Stimulated activated memory B cell treated with anti-CD40 and anti-IgM and Interleukin-4, amounts not matched to agents 10 μg/mL and 1 μg/mL and 100 μg/mL, for 72 hours (primary cell): ENCODE results near the gene ZNF74.
A peak's percentile ranks its signal among the peaks of the same experiment; 100 is the strongest.

Experiments
- ATAC-seq: fragments of 150-1000 bp; cut with Tn5 transposase; 2 replicates; pipeline ENCODE4 v1.10.0; 2021
- H3K27ac Mint-ChIP-seq: one replicate; pipeline ENCODE4 v1.8.0; 2022; ENCODE audit warnings: mild to moderate bottlenecking, mixed read lengths
- H3K27me3 Mint-ChIP-seq: one replicate; pipeline ENCODE4 v1.8.0; 2022; ENCODE audit warnings: mixed read lengths
- H3K36me3 Mint-ChIP-seq: one replicate; pipeline ENCODE4 v1.8.0; 2022; ENCODE audit warnings: mixed read lengths
- H3K4me1 Mint-ChIP-seq: one replicate; pipeline ENCODE4 v1.8.0; 2022; ENCODE audit warnings: mixed read lengths
- H3K4me3 Mint-ChIP-seq: one replicate; pipeline ENCODE4 v1.8.0; 2022; ENCODE audit warnings: mild to moderate bottlenecking, moderate library complexity, mixed read lengths
- H3K9me3 Mint-ChIP-seq: one replicate; pipeline ENCODE4 v1.8.0; 2022; ENCODE audit warnings: mixed read lengths

ZNF74 gene

DNA sequence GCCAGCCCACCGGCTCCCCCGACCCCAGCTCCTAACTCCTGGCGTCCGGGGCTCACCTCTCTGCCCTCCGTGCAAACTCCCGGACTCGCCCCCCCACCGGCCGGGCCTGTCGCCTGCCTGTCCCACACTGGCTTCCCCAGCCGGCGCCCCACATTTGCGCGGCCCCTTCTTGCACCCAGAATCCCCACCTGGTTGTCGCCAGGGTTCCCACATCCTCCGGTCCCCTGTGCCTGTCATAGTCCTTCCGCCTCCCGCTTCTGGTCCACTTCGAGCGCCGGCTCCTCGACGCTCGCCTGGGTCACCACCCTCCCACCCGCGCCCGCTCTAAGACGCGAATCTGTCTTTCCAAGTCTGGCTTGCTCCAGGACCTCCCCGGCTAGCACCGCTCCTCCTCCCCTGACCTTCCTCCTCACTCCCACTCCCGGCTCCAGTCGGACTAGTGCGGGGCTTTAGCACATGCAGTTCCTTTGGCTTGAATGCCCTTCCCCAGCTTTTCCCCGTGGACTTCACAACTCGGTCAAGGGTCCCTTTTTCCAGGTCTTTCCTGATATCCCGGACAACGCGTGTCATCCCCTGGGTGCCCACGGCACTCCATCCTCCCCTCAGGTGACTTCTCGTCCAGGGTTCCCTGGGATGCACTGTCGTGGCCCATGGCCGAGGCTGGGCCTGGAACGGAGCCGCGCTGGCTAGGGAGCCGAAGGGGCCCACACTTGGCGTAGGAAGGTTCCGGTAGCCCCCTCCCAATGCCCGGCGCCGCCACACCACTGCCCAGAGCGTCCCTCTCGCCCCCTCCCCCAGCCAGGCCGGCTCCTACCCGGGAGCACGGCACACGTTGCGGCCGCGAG, 43.0 kb downstream of the ZNF74 start:
- H3K4me1 Mint-ChIP-seq = peaks cover 21% of the 10 kb centered on the region
- peak overlapping the region; percentile 73 for H3K4me3 Mint-ChIP-seq
- no peaks in the 10 kb centered on the region for H3K9me3 Mint-ChIP-seq
- no peak overlapping the region for H3K27ac Mint-ChIP-seq
- peaks cover 62% of the 10 kb centered on the region for H3K27me3 Mint-ChIP-seq
- H3K36me3 Mint-ChIP-seq = no peaks in the 10 kb centered on the region
- ATAC-seq = peak; percentile 10

DNA sequence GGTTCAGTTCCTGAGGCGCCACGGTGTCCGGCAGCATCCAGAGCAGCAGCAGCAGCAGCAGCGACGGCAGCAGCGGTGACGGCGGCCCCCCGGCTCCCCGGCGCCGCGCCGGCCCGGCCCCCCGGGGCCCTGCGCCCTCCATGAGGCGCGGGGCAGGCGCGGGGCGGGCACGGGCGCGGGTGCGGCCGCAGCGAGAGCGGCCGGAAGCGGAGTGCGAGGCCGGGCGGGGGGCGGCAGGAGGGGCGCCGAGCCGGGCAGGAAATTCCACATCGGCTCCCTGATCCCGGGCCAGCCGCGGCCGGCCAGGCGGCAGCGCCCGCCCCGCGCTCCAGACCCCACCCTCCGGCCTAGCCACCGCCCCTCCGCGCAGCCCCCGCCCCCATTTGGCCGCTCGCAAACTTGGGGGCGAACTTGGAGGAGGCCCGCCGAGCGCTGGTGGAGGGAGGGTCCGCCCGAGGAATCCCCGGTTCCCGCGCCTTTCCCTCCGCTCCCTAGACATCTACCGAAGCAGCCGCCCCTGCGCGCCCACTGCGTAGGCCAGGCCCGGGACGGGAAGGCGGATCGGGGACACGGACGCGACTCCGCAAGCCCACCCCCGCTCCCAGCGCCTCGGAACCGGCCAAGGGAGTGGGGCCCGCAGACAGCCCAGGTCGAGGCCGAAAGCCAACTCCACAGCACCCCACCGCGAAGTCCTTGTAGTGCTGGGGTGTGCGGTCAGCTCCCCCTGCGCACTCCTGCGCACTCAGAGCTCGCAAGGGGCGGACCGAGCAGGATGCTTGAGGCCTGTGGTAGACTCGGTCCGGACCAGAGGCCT, 43.9 kb downstream of the ZNF74 start, which contains the start of gene SCARF2:
Gene SCARF2, minus strand, starts transcription at position 213 of the 814 bp plus-strand sequence. Its CDS starts 71 bp downstream, at position 142.
- Mint-ChIP-seq H3K36me3 (peaks cover 8% of the 10 kb centered on the region), H3K4me3 (peak within 1 kb of the TSS; percentile 73), H3K27me3 (peaks cover 54% of the 10 kb centered on the region), H3K9me3 (no peaks in the 10 kb centered on the region), H3K4me1 (peaks cover 16% of the 10 kb centered on the region), H3K27ac (no peak within 1 kb of the TSS)
- ATAC-seq = no peak

DNA sequence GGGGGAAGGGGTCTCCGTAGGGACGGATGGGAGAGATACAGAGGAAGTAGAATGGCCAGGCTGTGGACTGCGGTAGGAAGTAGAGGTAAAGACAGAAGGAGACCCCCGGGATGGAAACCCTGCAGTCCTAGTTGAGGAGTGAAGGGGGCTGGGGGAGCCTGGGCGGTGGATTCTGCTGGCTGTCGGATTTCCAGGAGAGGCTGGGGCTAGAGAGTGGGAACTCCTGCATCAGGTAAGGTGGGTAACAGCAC, 44.4 kb downstream of the ZNF74 start:
- no peak for ATAC-seq
- peaks cover 13% of the 10 kb centered on the region for H3K36me3 Mint-ChIP-seq
- H3K9me3 Mint-ChIP-seq = no peaks in the 10 kb centered on the region
- H3K4me1 Mint-ChIP-seq = peaks cover 16% of the 10 kb centered on the region
- no peak overlapping the region for H3K4me3 Mint-ChIP-seq
- no peak overlapping the region for H3K27ac Mint-ChIP-seq
- peaks cover 49% of the 10 kb centered on the region for H3K27me3 Mint-ChIP-seq

DNA sequence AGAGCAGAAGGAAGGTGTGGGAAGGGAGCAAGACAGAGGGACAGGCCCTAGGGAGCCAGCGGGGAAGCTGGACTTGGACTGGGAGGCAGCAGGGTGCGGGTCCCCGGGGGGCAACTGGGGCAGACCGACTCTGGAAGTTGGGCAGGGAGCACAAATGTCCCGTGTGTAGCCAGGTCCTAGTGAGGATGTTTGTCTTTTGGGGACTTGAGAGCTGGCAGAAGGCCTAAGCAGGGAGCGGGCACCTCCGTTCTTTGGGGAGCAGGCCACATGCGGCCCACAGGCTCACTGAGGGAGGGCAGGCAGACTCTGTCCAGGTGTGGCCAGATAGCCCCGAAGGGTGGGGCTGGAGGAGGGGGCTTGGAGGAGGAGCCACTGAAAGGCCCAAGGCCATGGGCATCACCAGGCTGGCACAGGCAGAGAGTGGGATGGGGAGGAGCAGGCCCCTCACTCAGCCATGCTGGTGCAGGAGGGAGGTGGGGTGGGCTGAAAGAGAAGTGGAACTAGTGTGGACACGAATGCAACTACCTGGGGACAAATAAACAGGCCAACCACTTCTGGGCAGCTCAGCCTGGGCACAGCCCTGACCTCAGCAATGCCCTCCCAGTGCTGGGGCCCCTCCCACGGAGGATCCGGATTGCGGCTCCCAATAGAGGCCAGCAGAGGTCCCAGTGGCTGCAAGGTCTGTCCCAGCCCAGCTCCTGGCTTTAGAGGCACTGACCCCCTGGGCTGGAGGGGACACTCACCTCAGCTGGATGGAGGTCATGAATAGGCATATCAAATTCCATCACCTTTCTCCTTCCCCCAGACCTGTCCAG, 44.9 kb downstream of the ZNF74 start:
- no peak overlapping the region for H3K27ac Mint-ChIP-seq
- H3K36me3 Mint-ChIP-seq = peaks cover 19% of the 10 kb centered on the region
- H3K4me1 Mint-ChIP-seq = peaks cover 16% of the 10 kb centered on the region
- peaks cover 46% of the 10 kb centered on the region for H3K27me3 Mint-ChIP-seq
- ATAC-seq = no peak
- H3K9me3 Mint-ChIP-seq = no peaks in the 10 kb centered on the region
- H3K4me3 Mint-ChIP-seq = no peak overlapping the region

DNA sequence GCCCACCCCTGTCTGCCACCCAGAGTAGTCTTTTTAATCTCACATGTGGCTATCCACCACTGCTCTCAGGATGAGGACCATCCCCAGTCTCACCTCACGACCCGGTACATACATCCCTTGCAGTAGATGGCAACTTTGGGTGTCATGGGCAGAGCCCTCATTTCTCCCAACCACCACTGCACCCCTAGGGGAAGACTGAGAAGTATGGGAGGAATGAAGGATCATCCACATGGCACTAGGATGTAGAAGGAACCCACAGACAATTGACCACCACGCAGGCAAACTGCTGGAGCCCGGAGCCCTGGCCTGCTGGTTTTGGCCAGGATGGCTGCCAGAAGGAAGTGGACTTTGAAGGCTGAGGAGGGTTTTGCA, 45.6 kb downstream of the ZNF74 start:
- Mint-ChIP-seq H3K27me3 (peaks cover 39% of the 10 kb centered on the region), H3K4me3 (no peak overlapping the region), H3K4me1 (peaks cover 16% of the 10 kb centered on the region), H3K36me3 (peaks cover 25% of the 10 kb centered on the region), H3K9me3 (no peaks in the 10 kb centered on the region), H3K27ac (no peak overlapping the region)
- ATAC-seq = no peak

DNA sequence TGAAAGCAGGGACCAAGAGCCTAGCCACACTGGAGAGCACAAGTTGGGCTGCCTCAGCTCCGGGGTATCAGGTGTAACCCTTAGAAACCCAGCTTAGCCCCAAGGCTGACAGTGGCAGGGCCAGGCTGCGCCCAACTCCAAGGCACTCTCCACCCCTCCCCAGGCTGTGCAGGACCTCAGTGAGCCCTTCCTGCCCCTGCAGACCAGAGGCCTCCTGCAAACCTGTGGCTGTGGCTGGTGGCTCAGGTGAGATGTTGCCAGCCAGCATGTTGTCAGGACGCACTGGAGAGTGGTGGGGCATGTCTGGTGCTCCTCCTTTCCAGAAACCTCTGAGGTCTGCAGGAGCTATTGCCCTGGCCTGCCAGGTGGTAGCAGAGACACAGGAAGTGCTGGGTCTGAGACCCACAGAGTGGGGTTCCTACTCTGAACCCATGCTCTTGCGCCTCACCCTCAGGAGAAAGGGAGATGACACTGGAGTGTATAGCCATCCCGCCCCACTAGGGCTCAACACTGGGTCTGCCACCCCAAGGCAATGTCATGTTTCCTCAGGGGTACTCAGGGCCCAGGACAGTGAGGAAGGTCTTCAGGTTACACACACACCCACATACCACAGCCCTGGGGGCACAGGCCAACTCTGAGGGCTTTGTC, 46.1 kb downstream of the ZNF74 start:
- Mint-ChIP-seq H3K4me1 (peaks cover 16% of the 10 kb centered on the region), H3K27ac (no peak overlapping the region), H3K4me3 (no peak overlapping the region), H3K27me3 (peaks cover 34% of the 10 kb centered on the region), H3K36me3 (peaks cover 29% of the 10 kb centered on the region), H3K9me3 (no peaks in the 10 kb centered on the region)
- no peak for ATAC-seq

DNA sequence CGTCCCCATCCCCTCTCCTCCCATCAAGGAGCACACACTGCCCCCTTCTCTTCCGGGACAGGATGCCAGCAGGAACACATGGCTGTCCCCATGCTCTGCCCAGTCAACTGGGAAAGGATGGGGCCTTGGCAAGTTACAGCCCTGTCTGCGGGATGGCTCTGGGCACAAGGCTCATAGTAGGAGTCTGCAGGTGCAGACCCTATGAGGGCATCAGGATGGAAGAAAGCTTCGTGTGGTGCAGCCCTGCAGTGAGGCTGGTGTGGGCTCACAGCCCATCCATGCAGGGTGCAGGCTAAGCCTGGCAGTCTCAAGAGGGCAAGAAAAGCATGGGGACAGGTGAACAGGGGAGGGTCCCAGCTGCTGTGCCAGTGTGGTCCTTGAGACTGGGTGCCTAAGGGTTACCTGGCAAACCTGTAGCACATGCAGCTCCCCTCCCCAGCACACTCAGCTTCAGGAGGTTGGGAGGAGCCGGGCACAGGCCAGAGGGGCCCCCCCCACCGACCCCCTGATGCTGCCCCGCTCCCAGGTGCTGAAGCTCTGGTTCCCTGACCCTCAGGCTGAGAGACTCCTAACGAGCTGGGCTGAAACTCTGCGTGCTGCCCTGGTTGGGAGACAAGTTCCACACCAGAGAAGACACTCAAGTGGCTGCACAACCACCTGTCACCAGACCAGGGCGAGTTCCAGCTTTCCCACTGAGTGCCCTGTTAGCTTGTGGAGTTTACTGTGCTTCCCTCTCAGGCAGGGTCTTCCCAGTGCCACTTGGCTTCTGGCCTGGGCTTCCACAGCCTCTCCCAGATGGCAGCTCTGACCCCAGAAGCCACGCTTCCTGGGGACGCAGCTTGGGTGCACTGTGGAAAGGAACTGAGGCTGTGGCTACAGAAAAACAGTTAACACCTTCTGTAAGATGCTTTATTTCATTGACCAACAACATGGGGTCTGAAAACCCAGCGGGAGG, 47.0 kb downstream of the ZNF74 start:
- H3K27ac Mint-ChIP-seq = no peak overlapping the region
- H3K4me3 Mint-ChIP-seq = no peak overlapping the region
- H3K36me3 Mint-ChIP-seq = peaks cover 29% of the 10 kb centered on the region
- peaks cover 26% of the 10 kb centered on the region for H3K27me3 Mint-ChIP-seq
- ATAC-seq = no peak
- H3K9me3 Mint-ChIP-seq = no peaks in the 10 kb centered on the region
- peaks cover 16% of the 10 kb centered on the region for H3K4me1 Mint-ChIP-seq

DNA sequence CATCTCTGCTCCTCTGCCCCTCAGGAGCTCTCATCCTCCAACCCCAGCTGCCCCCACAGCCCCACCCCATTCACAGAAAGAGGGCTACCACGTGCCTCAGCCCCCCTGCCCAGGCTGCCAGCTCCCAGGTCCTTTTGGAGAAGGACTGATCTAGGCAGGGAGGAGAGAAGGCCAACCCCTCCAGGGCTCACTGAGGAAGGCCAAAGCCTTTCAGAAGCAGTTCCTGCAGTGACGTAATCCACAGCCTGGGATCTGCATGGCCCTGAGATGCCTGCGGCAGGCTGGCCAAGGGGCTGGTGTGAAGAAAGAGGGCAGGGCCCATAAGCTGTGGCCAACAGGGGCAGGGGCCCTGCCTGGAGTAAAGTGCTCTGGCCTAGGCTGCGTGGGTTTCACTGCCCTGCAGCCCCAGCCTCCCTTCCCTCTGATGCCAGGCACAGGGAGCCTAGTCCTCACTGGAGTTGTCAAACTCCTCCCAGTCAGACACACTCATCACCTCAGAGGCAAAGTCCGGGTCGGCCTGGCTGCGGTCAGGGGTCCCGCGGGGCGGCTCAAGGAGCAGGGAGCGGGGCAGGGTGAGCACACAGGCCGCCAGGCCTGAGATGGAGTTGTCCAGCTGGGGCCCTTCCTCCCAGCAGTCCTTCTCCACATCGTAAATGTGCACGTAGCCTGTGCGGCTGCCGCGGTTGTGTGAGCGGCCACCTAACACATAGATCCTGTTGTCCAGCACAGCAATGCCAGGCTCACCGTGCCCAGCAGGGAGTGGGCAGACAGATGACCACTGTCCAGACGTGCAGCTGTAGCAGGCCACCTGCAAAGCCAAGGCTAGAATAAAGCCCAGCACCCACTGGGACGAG, 47.9 kb downstream of the ZNF74 start:
- Mint-ChIP-seq H3K4me1 (peaks cover 13% of the 10 kb centered on the region), H3K9me3 (no peaks in the 10 kb centered on the region), H3K4me3 (no peak overlapping the region), H3K27ac (no peak overlapping the region), H3K27me3 (peaks cover 18% of the 10 kb centered on the region), H3K36me3 (peaks cover 36% of the 10 kb centered on the region)
- no peak for ATAC-seq

DNA sequence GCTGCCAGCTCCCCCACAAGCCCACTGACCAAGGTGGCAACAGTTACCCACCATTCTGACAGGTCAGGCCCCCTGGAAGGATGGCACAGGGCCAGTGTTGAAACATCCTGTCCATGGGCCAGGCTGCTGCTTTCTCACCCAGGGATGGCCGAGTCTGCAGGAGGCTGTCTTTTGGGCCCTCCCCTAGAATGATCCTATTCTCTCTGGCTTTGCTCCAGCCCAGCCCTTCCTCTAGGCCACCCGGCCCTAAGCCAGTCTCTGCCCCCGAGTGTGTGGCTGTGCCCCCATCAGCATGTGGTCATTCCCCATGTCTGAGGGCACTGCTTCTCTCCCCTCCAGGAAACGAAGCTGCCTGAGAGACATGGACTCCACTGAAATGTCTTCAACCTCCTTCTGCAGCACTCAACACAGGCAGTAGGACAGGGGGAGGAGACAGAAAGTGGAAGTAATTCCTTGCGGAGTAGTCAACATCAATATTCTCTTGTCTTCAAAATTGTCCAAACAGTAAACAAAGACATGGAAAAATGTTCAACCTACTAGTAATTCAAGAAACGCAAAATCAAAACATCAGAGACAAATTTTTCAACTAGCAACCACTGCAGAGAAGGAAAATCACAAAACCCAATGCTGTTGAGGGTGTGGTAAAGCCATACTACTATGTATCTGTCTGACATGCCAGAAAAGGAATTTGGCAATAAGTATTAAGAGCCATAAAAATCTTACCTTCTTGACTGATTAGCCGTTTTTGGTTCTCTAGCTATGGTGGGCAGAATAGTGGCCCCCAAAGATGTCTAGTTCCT, 48.7 kb downstream of the ZNF74 start:
- Mint-ChIP-seq H3K36me3 (peaks cover 36% of the 10 kb centered on the region), H3K27ac (no peak overlapping the region)
- ATAC-seq = no peak

DNA sequence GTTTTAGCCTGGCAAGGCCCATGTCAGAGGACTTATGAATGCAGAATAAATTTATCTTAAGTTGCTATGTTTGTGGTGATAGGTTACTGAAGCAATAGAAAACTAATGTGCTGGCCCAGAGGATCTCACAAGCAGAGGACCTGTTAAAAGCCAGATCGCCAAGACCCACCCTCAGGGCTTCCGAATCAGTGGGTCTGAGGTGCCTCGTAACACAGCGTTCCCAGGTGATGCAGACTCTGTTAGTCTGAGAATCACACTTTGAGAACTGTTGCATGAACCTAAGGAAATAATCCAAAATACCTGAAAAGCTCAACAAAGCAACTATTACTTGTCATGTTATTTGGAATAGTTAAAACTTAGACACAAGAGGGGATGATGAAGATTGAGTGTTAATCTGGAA, 50.4 kb downstream of the ZNF74 start:
- Mint-ChIP-seq H3K4me3 (no peak overlapping the region), H3K27ac (no peak overlapping the region), H3K27me3 (no peaks in the 10 kb centered on the region), H3K4me1 (no peaks in the 10 kb centered on the region), H3K36me3 (peaks cover 36% of the 10 kb centered on the region), H3K9me3 (no peaks in the 10 kb centered on the region)
- no peak for ATAC-seq

More for the DNA sequence above, 48.7 kb downstream of the ZNF74 start:
- H3K9me3 Mint-ChIP-seq = no peaks in the 10 kb centered on the region
- H3K4me1 Mint-ChIP-seq = peaks cover 7% of the 10 kb centered on the region
- H3K27me3 Mint-ChIP-seq = peaks cover 12% of the 10 kb centered on the region
- no peak overlapping the region for H3K4me3 Mint-ChIP-seq

DNA sequence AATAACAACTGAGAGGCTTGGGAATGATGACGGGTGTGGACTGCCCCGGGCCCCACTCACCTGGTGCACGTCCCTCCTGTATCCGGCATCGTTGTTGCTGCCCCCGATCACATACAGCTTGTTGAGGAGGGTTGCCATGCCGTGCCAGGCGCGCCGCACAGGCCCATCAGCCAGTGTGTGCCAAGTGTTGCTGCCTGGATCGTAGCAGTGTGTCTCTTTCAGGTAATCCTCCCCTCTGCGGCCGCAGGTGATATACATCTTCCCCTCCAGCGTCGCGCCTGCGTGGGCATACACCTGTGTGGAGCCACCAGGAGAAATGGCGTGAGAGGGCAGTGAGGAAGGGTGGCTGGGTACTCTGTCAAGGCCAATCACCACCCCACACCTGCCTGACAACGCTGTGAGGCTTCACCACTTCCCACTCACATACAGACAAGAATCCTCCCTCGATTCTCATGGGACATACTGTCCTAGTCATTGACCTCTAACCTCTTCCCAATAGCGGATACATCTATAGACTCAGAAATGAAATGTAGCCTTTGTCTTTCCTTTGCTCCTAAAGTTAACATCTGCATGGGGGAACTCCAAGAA, 52.5 kb downstream of the ZNF74 start:
- Mint-ChIP-seq H3K4me1 (no peaks in the 10 kb centered on the region), H3K4me3 (no peak overlapping the region), H3K27me3 (no peaks in the 10 kb centered on the region), H3K36me3 (peaks cover 43% of the 10 kb centered on the region), H3K9me3 (no peaks in the 10 kb centered on the region), H3K27ac (no peak overlapping the region)
- ATAC-seq = no peak

DNA sequence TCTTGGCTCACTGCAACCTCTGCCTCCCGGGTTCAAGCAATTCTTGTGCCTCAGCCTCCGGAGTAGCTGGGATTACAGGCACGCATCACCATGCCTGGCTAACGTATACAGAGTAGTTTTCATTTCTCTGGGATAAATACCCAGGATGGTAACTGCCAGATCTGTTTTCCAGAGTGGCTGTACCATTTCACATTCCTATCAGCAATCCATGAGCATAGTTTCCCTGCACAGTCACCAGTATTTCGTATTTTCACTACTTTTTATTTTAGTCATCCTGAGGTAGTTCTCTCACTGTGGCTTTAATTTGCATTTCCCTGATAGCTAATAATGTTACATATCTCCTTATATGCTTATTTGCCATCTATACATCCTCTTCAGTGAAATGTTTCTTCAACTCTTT, 54.7 kb downstream of the ZNF74 start:
- Mint-ChIP-seq H3K27ac (no peak overlapping the region), H3K36me3 (peaks cover 35% of the 10 kb centered on the region), H3K27me3 (no peaks in the 10 kb centered on the region), H3K4me1 (no peaks in the 10 kb centered on the region), H3K9me3 (no peaks in the 10 kb centered on the region), H3K4me3 (no peak overlapping the region)
- ATAC-seq = no peak
